GM13977 (cell line): ENCODE data around the gene BATF3.
"Not testable (repeated sequence)": the region's sequence is repeated elsewhere in the genome, so short reads cannot be mapped to it uniquely, and the experiment has no call there.

Experiments
- DNase-seq: peaks from one replicate; pipeline ENCODE4 v3.0.0; 2012; ENCODE audit warnings: low spot score
- CTCF ChIP-seq: IDR thresholded peaks from 2 replicates; pipeline ENCODE4 v1.5.1; 2012; ENCODE audit warnings: mild to moderate bottlenecking, control low read depth; ENCODE audit not compliant: insufficient read depth; ENCODE audit errors: extremely low read depth, missing control alignments
- in situ Hi-C: fragments of 300-500 bp; cut with MboI; formaldehyde crosslinking; loops from one replicate; pipeline ENCODE4 v1.12.0; 2022; ENCODE audit warnings: low sequenced_read_pairs, low pct_unique_long_range_greater_than_20kb, mixed read lengths, inconsistent platforms; ENCODE audit not compliant: unreplicated experiment

The BATF3 gene

DNA sequence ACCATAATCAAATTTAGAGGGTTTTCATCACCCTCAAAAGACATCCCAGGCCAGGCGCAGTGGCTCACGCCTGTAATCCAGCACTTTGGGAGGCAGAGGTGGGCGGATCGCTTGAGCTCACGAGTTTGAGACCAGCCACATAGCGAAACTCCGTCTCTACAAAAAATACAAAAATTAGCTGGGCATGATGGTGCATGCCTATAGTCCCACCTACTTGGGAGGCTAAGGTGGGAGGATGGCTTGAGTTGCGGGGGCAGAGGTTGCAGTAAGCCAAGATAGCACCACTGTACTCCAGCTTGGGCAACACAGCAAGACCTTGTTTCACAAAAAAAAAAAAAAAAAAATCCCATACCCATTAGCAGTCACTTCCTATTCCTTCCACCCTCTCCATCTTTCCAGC, 33.5 kb upstream of the BATF3 start:
- no peak for TF ChIP-seq CTCF
- in situ Hi-C loops = no loop called here
- no peak for DNase-seq

- TF ChIP-seq CTCF = no peak
- no peak for DNase-seq
- in situ Hi-C loops = no loop called here
These were observed 32.0 kb upstream of the BATF3 start for GRCh38 chr1:212731630-212732029.

DNA sequence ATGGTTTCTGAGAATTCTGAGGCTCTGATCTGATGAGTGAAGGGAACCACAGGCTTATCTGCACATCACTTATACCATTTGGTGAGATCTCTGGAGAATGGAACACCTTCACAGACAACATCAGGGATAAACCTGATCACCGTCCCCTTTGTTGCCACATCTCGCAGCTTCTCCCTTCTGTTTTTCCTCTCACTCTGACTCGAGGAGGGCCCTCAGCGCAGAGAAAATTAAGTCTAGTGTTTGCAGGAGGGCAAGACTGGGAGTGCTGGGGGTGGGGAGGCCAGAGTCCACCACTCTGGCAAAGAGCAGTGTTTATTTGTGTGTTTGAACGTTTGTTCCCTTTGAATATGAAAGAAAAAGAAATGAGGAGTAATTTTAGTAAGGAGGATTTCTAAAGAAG, 29.0 kb upstream of the BATF3 start:
- no peak for TF ChIP-seq CTCF
- DNase-seq = no peak
- in situ Hi-C loops = no loop called here

GRCh38 chr1:212727386-212728181, 27.9 kb upstream of the BATF3 start:
- TF ChIP-seq CTCF = no peak
- in situ Hi-C loops = no loop called here
- DNase-seq = no peak

DNA sequence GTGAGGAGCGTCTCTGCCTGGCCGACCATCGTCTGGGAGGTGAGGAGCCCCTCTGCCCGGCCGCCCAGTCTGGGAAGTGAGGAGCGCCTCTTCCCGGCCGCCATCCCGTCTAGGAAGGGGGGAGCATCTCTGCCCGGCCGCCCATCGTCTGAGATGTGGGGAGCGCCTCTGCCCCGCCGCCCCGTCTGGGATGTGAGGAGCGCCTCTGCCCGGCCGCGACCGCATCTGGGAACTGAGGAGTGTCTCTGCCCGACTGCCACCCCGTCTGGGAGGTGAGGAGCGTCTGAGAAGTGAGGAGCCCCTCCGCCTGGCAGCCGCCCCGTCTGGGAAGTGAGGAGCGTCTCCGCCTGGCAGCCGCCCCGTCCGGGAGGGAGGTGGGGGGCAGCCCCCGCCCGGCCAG, 25.0 kb upstream of the BATF3 start:
- DNase-seq, in situ Hi-C loops: not testable (repeated sequence)

DNA sequence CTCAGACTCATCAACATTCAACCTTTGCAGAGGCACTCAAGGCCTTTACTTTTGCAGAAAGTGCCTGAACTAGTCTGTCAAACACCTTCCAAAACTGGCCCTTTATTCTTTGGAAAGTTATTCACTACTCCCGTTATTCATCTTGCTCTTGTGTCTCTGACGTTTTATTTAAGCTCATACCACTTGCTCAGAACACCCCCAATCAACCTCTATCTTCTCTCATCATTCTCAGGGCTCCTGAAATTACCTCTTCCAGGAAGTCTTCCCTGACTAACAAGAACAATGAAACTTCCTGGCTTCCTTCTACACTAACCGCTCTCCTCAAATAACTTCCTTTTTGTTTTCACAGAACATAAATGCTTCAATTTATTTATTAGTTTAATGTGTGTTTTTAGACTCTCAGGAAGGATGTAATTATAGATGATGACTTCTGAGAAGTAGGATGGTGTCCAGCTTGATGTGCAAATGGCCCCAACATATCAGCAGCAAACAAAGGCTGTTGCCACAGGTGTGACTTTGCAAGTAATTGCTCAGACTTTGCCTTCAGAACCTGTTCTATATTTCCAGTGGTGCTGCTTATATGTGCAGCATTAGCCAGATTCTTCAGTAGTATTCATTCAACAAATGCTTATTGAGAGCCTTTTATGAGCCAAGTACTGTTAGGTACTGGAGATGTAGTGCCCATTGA, 22.8 kb upstream of the BATF3 start:
- in situ Hi-C loops = no loop called here
- no peak for DNase-seq
- no peak for TF ChIP-seq CTCF
